ENCODE measurements around the gene MPZL1.

The MPZL1 gene

GRCh38 chr1:167723707-167724323 is 2.0 kb downstream of the MPZL1 start:
- H3K4me3 ChIP-seq, result peak overlapping the region; percentile 94
- TF ChIP-seq, protein P1, sequence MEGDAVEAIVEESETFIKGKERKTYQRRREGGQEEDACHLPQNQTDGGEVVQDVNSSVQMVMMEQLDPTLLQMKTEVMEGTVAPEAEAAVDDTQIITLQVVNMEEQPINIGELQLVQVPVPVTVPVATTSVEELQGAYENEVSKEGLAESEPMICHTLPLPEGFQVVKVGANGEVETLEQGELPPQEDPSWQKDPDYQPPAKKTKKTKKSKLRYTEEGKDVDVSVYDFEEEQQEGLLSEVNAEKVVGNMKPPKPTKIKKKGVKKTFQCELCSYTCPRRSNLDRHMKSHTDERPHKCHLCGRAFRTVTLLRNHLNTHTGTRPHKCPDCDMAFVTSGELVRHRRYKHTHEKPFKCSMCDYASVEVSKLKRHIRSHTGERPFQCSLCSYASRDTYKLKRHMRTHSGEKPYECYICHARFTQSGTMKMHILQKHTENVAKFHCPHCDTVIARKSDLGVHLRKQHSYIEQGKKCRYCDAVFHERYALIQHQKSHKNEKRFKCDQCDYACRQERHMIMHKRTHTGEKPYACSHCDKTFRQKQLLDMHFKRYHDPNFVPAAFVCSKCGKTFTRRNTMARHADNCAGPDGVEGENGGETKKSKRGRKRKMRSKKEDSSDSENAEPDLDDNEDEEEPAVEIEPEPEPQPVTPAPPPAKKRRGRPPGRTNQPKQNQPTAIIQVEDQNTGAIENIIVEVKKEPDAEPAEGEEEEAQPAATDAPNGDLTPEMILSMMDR (IDR thresholded peaks at IDR 0.05), result no peak
- DNase-seq (ENCODE audit: low spot score), result no peak
- peak overlapping the region in 1 of 2 donors; percentile 0 for H3K27ac ChIP-seq

DNA sequence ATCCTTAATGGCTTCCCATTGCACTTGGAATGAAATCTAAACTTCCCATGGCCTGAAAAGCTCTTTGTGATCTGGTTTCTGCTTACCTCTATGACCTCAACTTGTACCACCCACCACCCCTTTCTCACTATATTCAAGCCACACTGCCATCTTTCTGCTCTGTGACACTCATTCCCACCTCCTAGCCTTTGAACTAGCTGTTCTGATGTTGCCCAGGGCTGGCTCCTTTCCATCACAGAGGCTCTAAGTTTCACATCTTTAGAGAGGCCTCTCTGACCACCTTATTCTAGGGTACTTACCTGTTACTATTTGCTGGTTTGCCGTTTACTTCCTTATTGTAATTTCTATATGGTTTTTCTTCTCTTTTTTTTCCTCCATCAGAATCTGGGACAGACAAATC is 4.2 kb downstream of the MPZL1 start:
- DNase-seq (ENCODE audit: low spot score), result no peak
- Histone ChIP-seq H3K4me3 (no peak overlapping the region), H3K27ac (no peak overlapping the region)
- TF ChIP-seq, protein P1 (IDR thresholded peaks at IDR 0.05), result no peak

- TF ChIP-seq, protein P1 (IDR thresholded peaks at IDR 0.05), result no peak
- no peak for DNase-seq (ENCODE audit: low spot score)
- H3K4me3 ChIP-seq, result no peak overlapping the region
- no peak overlapping the region for H3K27ac ChIP-seq
These were observed 7.1 kb downstream of the MPZL1 start for GRCh38 chr1:167728818-167729410.

DNA sequence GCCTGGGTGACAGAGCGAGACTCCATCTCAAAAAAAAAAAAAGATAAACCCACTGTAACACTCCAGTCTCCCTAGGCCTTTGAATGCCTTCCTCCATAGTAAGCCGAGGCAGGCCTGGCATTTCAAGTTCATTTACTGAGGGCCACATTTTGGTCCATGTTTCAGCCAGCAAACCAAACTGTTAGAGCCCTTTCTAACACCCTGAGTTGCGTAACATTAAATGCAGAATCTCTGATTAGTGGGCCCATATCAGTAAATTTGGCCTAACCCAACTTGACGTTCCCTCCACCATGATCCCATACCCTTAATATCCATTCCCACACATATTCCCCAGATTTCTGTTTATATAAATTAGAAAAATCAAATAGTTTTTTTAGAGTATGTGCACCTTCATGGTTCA is 12.4 kb downstream of the MPZL1 start:
- TF ChIP-seq, protein P1 (IDR thresholded peaks at IDR 0.05), result no peak

GRCh38 chr1:167734841-167735240 is 13.1 kb downstream of the MPZL1 start:
- Histone ChIP-seq H3K27ac (no peak overlapping the region), H3K4me3 (no peak overlapping the region)
- TF ChIP-seq, protein P1 (IDR thresholded peaks at IDR 0.05), result no peak
- no peak for DNase-seq (ENCODE audit: low spot score)

More for the DNA sequence above, 12.4 kb downstream of the MPZL1 start:
- Histone ChIP-seq H3K4me3 (no peak overlapping the region), H3K27ac (no peak overlapping the region)
- DNase-seq (ENCODE audit: low spot score), result no peak

- Histone ChIP-seq H3K4me3 (no peak overlapping the region), H3K27ac (no peak overlapping the region)
- TF ChIP-seq, protein P1 (IDR thresholded peaks at IDR 0.05), result no peak
- DNase-seq (ENCODE audit: low spot score), result no peak
These were observed 15.4 kb downstream of the MPZL1 start for GRCh38 chr1:167737169-167737568.

DNA sequence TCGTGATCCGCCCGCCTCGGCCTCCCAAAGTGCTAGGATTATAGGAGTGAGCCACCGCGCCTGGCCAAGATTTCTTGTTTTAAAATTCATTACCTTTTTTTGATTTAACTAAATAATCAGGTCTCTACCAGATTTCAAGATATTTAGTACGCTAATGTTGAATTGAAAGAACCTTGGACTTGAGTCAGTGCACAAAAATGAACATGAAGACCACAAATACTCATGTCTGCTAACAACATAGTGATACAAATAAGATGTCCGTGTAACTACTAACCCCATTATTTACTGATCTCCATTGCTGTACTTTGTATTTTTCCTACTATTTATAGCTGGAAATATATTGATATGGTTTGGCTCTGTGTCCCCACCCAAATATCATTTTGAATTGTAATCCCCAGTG is 16.4 kb downstream of the MPZL1 start:
- TF ChIP-seq, protein P1 (IDR thresholded peaks at IDR 0.05), result no peak
- Histone ChIP-seq H3K27ac (no peak overlapping the region), H3K4me3 (no peak overlapping the region)
- DNase-seq (ENCODE audit: low spot score), result no peak

All from coronary artery (tissue), 2 donors.